LNCAP (cell line): Measurements from ENCODE around the gene PSMC3IP.

Experiments used
- TF ChIP-seq, protein P1 (sequence below): fragments of 450-650 bp; IDR thresholded peaks from 2 replicates; pipeline ENCODE4 v1.5.1; 2017; ENCODE audit warnings: mild to moderate bottlenecking

Gene PSMC3IP

DNA sequence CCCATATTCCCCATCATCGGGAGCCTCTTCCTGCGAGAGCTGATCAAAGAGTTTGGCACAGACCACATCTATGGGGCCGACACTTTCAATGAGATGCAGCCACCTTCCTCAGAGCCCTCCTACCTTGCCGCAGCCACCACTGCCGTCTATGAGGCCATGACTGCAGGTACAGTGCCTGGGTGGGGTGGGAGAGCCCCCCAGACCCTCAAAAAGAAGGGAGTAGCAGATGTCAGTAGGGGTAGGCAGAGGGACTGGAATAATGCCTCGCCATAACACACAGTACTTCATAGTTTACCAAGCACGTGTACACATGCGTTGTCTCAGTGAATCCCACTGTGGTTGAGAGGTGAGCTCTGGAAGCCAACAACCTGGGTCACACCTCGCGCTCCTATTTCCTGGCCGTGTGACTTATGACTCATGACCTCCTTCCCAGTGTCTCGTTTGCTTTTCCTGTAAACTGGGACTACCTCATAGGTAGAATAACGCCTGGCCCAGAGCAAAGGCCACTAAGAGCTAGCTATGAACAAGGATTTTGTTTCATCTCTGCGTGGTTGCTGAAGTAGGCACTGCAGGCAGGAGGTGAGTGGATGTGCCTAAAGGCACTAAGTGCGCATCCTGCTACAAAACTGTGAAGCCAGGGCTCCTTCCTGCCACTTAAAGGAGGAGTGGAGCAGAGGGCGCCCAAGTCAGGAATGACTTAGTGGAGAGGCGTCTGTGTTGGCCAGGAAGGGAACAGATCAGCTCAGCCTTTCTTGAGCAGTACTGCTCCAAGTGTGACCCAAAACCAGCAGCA is 36.3 kb downstream of the PSMC3IP start:
- TF ChIP-seq, protein P1, sequence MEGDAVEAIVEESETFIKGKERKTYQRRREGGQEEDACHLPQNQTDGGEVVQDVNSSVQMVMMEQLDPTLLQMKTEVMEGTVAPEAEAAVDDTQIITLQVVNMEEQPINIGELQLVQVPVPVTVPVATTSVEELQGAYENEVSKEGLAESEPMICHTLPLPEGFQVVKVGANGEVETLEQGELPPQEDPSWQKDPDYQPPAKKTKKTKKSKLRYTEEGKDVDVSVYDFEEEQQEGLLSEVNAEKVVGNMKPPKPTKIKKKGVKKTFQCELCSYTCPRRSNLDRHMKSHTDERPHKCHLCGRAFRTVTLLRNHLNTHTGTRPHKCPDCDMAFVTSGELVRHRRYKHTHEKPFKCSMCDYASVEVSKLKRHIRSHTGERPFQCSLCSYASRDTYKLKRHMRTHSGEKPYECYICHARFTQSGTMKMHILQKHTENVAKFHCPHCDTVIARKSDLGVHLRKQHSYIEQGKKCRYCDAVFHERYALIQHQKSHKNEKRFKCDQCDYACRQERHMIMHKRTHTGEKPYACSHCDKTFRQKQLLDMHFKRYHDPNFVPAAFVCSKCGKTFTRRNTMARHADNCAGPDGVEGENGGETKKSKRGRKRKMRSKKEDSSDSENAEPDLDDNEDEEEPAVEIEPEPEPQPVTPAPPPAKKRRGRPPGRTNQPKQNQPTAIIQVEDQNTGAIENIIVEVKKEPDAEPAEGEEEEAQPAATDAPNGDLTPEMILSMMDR = no peak

DNA sequence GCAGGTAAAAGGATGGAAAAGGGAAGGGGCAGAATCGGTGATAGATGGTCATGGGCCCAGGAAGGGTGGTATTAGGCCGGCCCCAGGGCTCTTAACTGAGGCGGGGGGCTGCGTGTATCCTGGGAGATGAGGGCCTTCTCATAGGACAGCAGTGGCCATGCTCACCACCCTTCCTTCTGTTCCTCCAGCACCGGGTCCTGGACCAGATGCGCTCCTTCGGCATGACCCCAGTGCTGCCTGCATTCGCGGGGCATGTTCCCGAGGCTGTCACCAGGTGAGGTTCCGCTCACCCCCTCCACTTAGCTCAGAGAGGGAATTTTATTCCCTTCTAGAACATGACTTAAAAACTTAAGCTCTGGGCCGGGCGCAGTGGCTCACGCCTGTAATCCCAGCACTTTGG is 39.0 kb downstream of the PSMC3IP start:
- TF ChIP-seq, protein P1 = no peak

DNA sequence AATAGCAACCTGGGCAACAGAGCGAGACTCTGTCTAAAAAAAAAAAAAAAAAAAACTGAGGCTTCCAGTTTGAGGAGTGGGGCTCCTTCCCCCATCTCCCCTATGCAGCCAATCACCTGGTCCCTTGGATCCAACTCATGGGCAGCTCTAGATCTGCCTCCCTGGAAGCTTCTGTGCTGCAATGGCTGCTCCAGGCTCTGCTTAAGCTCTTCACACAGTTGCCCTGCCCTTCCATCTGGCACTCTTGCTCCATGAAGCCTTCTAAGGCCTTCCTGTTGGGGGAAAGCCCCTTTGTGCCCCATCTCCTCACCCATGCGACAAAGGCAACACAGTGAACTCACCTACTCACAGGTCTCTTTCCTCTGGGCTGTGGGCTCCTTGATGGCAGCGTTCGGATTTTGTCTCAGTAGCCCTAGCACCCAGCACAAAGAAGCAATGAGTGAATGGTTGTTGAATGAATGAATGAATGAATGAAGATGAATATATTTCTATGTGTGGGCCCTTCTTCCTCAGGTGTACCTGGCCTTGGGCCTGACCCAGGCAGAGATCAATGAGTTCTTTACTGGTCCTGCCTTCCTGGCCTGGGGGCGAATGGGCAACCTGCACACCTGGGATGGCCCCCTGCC is 39.6 kb downstream of the PSMC3IP start:
- TF ChIP-seq, protein P1 = no peak

DNA sequence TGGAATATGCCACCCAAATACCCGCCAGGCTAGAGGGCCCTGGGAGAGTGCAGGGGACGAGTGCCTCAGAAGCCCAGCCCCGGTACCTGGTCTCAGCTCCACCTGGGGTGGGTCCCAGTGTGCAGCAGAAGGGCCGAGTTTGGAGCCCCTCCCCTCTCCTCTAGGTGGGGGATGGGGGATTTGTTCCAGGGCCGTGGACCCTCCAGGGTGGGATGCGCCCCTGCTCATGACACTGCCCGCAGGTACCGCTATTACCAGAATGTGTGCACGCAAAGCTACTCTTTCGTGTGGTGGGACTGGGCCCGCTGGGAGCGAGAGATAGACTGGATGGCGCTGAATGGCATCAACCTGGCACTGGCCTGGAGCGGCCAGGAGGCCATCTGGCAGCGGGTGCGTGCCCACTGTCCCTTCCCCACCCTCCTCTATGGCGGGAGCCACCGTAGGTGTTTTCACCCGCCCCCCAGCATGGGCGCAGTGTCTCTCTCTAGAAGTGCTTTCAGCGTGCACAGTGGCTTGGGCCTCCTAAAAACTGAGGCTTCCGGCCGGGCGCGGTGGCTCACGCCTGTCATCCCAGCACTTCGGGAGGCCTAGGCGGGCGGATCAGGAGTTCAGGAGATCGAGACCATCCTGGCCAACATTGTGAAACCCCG is 40.2 kb downstream of the PSMC3IP start:
- TF ChIP-seq, protein P1 = no peak

DNA sequence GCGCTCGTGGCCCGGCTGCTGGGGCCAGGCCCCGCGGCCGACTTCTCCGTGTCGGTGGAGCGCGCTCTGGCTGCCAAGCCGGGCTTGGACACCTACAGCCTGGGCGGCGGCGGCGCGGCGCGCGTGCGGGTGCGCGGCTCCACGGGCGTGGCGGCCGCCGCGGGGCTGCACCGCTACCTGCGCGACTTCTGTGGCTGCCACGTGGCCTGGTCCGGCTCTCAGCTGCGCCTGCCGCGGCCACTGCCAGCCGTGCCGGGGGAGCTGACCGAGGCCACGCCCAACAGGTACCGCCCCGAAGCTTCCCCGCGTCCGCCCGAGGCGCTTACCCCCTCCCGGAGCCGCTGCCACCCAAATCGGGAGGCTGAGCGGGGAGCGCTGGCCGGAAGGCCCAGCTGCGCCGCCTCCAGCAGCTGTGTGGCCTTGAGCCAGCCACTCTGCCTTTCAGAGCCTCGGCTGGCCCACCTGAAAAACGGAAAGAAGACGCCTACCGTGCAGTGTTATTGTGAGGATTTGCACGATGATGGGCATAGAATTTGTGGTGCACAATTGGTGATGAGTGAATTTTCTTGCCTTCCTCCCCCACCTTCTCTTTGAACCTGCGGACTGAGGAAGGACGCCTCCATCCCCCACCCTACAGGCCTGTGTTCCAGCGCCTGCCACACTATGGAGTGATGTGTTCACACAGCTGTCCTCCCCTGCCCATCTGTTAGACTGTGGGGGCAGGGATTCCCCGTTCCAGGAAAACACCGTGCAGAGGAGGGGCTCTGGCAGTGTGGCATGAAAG is 41.0 kb downstream of the PSMC3IP start:
- TF ChIP-seq, protein P1 = no peak

DNA sequence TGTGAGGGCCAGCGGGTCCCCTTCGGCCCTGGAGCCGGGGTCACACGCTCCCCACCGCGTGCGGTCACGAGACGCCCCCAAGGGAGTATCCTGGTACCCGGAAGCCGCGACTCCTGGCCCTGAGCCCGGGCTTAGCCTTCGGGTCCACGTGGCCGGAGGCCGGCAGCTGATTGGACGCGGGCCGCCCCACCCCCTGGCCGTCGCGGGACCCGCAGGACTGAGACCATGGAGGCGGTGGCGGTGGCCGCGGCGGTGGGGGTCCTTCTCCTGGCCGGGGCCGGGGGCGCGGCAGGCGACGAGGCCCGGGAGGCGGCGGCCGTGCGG is 41.5 kb downstream of the PSMC3IP start, which contains the start of gene NAGLU:
TSS of gene NAGLU (plus strand) at position 194 of the 324 bp plus-strand sequence. CDS start at position 226, 32 bp downstream.
- TF ChIP-seq, protein P1 = no peak
